ENCODE measurements around the gene EPHB2. TPM values are rescaled to one million over a fixed set of nuclear protein-coding genes. Genes with fewer than 3 reads are reported as not detected.

The EPHB2 gene
- total and polyA plus RNA-seq, 2 of the 4 experiments (the other 2 are of a cell fraction), result 52.3 to 58.8 TPM

DNA sequence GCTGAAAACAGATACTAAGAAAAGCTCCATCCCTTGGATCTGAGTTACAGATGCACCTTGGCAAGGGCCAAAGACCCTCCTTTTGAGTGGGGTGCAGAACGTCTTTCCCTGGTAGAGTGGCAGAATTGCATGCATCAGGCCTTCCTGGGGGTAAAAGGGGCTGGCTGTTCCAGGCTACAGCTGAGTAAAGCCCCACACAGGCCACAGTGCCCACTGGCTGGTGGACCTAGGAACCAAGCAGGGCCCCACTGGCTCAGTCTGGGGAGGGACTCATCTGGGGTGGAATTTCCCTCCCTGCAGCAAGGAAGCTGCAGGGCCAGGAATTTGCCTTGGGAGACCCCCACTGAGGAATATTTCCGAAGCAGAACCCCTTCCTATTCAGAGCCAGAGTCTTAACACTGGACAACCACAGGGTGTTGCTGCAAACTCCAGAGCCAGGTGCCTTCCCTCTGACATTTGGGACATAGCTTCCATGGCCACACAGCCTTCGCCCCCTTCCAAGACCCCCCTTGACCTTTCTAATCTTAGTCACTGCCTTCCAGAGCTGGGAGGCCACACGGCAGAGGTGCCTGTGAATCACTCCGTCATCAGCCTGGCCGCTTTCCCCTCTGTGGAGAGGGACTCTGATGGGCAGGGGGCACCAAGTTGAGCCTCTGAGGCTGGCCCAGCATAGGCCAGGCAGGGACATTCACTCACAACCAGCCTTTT is 209.5 kb downstream of the EPHB2 start:
- no peak overlapping the region for H4K8ac ChIP-seq (ENCODE audit: low read depth in 2 of 2, low read length in 2 of 2)
- H4K5ac ChIP-seq (ENCODE audit: low read depth, low read length), result no peak overlapping the region
- no peak overlapping the region for H3K56ac ChIP-seq (ENCODE audit: extremely low read depth, insufficient read depth, low read length)
- H2AK5ac ChIP-seq (ENCODE audit: low read depth, low read length), result no peak overlapping the region
- no peaks in the 10 kb centered on the region for H4K20me1 ChIP-seq (ENCODE audit: insufficient read depth, low read length)
- no peak overlapping the region; the same call in 1 of the 2 replicates for H2BK20ac ChIP-seq (ENCODE audit: low read depth, low read length)
- H3K36me3 ChIP-seq (ENCODE audit: control insufficient read depth, insufficient read depth, low read length), result peaks cover 4% of the 10 kb centered on the region; the same call in 1 of the 2 replicates
- no peak overlapping the region for H3K4me2 ChIP-seq (ENCODE audit: low read depth, low read length)
- H2BK120ac ChIP-seq (ENCODE audit: low read depth, low read length), result no peak overlapping the region
- H3K4me3 ChIP-seq (ENCODE audit: insufficient read depth, low read depth, low read length), result no peak overlapping the region
- no peak overlapping the region for H3K4ac ChIP-seq (ENCODE audit: low read depth, low read length)
- intact Hi-C loops (cut with micrococcal nuclease), result no loop called here
- CTCF ChIA-PET, result no interaction called here
- no peak overlapping the region for H3K23ac ChIP-seq (ENCODE audit: low read depth, low read length)
- H2AFZ ChIP-seq (replicated peaks; ENCODE audit: low read length, poor library complexity), result no peak overlapping the region
- POLR2A ChIA-PET (ENCODE audit: unreplicated experiment), result no interaction called here
- ATAC-seq (ENCODE audit: low read depth), result no peak
- in situ Hi-C loops (cut with MboI; ENCODE audit: low sequenced_read_pairs), result loop anchor here (5.0 kb wide), 1 partner anchor 248 kb away; no protein-coding TSS in a partner anchor
- H3K9me1 ChIP-seq (ENCODE audit: insufficient read depth, low read length), result no peaks in the 10 kb centered on the region; the same call in 1 of the 2 replicates
- H3K9ac ChIP-seq (ENCODE audit: low read depth, low read length), result no peak overlapping the region
- H2AK9ac ChIP-seq (replicated peaks; ENCODE audit: low read depth, low read length, poor library complexity), result no peak overlapping the region
- no peak overlapping the region for H4K91ac ChIP-seq (ENCODE audit: insufficient read depth, low read depth, low read length)
- H3K27me3 ChIP-seq (ENCODE audit: control insufficient read depth, insufficient read depth, low read length), result peaks cover 3% of the 10 kb centered on the region; the same call in 1 of the 2 replicates
- dilution Hi-C loops (cut with HindIII; ENCODE audit: low sequenced_read_pairs, unreplicated experiment), result no loop called here
- no peak overlapping the region for H3K27ac ChIP-seq (ENCODE audit: insufficient read depth, low read length)
- H3K18ac ChIP-seq (ENCODE audit: low read depth, low read length), result no peak overlapping the region
- no peak overlapping the region for H3K14ac ChIP-seq (replicated peaks; ENCODE audit: low read depth, low read length)
- no peak overlapping the region for H2BK15ac ChIP-seq (ENCODE audit: low read depth, low read length)
- H3K9me3 ChIP-seq (ENCODE audit: control insufficient read depth, insufficient read depth, low read length), result peaks cover 6% of the 10 kb centered on the region; the same call in 1 of the 2 replicates
- peaks cover 9% of the 10 kb centered on the region for H3K4me1 ChIP-seq (ENCODE audit: control insufficient read depth, insufficient read depth, low read length)
- no TSS peak for BruUV-seq (replicated peaks)
- H2BK5ac ChIP-seq (ENCODE audit: low read depth, low read length, poor library complexity, severe bottlenecking), result no peak overlapping the region
- no peaks in the 10 kb centered on the region for H3K79me1 ChIP-seq (ENCODE audit: low read depth in 1 of 2, low read length in 2 of 2)
- no peak for DNase-seq
- 60% methylated on average over 1 of the region's 6 CpGs; no CpG with 5 or more reads in 1 of the 2 experiments for WGBS, 2 experiments (ENCODE audit: extremely low coverage in 2 of 2, insufficient read length in 1 of 2)
- TF ChIP-seq MXI1 (IDR thresholded peaks at IDR 0.05; ENCODE audit: borderline replicate concordance, low read depth, low read length) (no peak), FOS (IDR thresholded peaks at IDR 0.05; ENCODE audit: low read depth, low read length) (no peak), RFX5 (IDR thresholded peaks at IDR 0.05; ENCODE audit: low read depth, low read length) (no peak), RAD21 (IDR thresholded peaks at IDR 0.05; ENCODE audit: low read length) (no peak), POLR2A (IDR thresholded peaks at IDR 0.05; ENCODE audit: low read depth, low read length) (no peak), CHD1 (IDR thresholded peaks at IDR 0.05; ENCODE audit: low read depth, low read length) (no peak), CEBPB (IDR thresholded peaks at IDR 0.05; ENCODE audit: low read depth, low read length) (no peak), RCOR1 (IDR thresholded peaks at IDR 0.05; ENCODE audit: insufficient replicate concordance, low read length) (no peak), CTCF (conservative IDR thresholded peaks at IDR 0.05; ENCODE audit: low read depth, low read length) (no peak), BHLHE40 (IDR thresholded peaks at IDR 0.05; ENCODE audit: low read depth, low read length) (no peak), SMC3 (IDR thresholded peaks at IDR 0.05; ENCODE audit: low read depth, low read length) (no peak), NFE2L2 (IDR thresholded peaks at IDR 0.05; ENCODE audit: low read depth, low read length) (no peak), MAFK (IDR thresholded peaks at IDR 0.05; ENCODE audit: low read depth, low read length) (no peak)
- TF ChIP-seq, protein P1, sequence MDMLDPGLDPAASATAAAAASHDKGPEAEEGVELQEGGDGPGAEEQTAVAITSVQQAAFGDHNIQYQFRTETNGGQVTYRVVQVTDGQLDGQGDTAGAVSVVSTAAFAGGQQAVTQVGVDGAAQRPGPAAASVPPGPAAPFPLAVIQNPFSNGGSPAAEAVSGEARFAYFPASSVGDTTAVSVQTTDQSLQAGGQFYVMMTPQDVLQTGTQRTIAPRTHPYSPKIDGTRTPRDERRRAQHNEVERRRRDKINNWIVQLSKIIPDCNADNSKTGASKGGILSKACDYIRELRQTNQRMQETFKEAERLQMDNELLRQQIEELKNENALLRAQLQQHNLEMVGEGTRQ (IDR thresholded peaks at IDR 0.05; ENCODE audit: low read depth, low read length), result no peak
- TF ChIP-seq, protein P2, sequence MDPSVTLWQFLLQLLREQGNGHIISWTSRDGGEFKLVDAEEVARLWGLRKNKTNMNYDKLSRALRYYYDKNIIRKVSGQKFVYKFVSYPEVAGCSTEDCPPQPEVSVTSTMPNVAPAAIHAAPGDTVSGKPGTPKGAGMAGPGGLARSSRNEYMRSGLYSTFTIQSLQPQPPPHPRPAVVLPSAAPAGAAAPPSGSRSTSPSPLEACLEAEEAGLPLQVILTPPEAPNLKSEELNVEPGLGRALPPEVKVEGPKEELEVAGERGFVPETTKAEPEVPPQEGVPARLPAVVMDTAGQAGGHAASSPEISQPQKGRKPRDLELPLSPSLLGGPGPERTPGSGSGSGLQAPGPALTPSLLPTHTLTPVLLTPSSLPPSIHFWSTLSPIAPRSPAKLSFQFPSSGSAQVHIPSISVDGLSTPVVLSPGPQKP (IDR thresholded peaks at IDR 0.05; ENCODE audit: borderline replicate concordance, low read depth, low read length), result no peak

Data from IMR-90 (cell line).